Right renal pelvis (tissue), 4 donors: ENCODE data around the gene NR3C2. TPM values are rescaled to one million over a fixed set of nuclear protein-coding genes. Genes with fewer than 3 reads are reported as not detected.

Experiments
- DNase-seq, 4 donors: peaks; one replicate each; pipeline ENCODE4 v3.0.0-alpha.2; 2013; ENCODE audit warnings: low read depth in 4 of 4, low spot score in 3 of 4, missing footprints in 1 of 4
- polyA plus RNA-seq, 4 donors: library from polyadenylated mRNA; unstranded; fragments of 120-200 nt; gene quantifications; one replicate each; pipeline ENCODE4 v1.2.1, GENCODE V29; 2013; ENCODE audit not compliant: insufficient read length in 4 of 4

Gene NR3C2
- polyA plus RNA-seq, 4 donors, result 14.1 to 19.1 (median 18.5) TPM

DNA sequence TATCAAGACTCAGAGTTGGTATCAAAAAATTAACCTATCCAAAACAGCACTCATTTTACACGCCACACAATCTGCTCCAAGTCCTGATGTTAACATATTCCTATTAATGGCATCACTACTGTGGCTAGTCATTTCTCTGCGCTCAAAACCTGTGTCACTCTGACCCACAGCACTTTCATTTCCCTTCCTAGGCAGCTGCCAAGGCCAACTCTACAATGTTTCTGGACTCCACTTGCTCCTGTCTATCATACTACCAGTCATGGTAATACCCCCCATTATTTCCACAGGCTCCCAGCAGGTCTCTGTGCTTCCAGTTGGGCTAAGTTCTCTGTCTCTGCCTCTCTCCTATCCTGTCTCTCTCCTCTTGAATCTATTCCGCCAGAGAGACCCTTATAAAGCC is 323.6 kb downstream of the NR3C2 start:
- DNase-seq, result no peak

- no peak for DNase-seq
These were observed 324.0 kb downstream of the NR3C2 start for GRCh38 chr4:148118179-148118578.

- no peak for DNase-seq
These were observed 325.2 kb downstream of the NR3C2 start for GRCh38 chr4:148116969-148117368.

DNA sequence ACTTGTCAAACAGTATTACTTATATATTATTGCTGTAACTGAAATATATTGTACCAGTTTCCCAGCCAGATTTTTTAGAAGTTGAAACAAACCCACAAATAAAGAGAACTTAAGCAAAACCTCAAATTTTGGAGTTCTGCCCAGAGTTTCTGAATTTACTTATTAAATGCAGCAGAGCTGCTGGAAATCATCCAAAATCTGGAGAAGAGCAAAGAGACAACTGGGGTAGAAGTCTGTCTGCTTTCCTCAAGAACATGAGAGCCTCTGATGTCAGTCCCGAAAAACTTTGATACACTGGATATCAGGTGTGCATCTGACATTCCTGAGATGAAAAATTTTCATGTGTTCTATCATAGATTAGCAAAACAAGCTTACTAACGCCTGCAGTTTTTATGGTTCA is 325.9 kb downstream of the NR3C2 start:
- DNase-seq, result peak; percentile 20 to 47 (median 28)

GRCh38 chr4:148114436-148114835 is 327.8 kb downstream of the NR3C2 start:
- DNase-seq, result no peak

GRCh38 chr4:148112231-148112982 is 329.8 kb downstream of the NR3C2 start:
- no peak for DNase-seq

GRCh38 chr4:148110169-148110568 is 332.0 kb downstream of the NR3C2 start:
- DNase-seq, result no peak

- no peak for DNase-seq
These were observed 333.0 kb downstream of the NR3C2 start for GRCh38 chr4:148109216-148109615.

DNA sequence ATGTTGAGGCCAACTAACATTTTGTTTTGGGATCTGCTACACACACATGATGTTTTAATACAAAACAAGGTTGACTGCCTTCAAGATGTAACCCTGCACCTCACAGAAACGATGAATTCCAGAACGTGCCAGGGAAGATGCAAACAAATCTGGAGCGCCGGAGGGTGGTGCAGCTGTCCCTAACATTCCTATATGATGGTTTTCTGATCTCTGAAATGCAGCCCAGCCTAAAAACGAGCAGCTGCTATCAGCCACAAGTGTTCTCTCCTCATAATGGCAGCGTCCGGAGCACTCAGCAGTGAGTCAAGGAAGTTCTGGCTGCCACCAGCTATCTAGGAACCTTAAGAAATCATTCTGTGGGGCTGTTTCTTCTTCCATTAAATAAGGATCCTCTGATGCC is 333.4 kb downstream of the NR3C2 start:
- no peak for DNase-seq

GRCh38 chr4:148103597-148104355 is 338.4 kb downstream of the NR3C2 start:
- no peak for DNase-seq

DNA sequence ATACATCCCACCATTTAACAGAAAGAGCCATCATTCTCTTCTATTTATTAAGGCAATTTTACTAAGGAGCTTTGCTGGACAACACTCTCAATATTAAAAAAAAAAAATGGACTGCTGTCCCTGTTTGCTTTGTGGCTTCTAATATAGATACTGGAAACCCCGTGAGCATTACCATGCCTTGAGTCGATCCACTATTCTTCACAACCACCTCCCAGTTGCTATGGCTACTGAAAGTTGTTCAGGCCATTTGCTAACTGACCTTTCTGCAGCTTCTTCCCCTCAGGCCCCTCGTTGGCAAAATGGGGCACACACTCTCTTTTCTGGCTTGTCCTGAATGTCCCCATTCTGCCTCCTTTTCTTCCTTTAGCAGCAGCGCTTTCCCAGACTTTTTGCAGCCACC is 340.4 kb downstream of the NR3C2 start:
- no peak for DNase-seq

DNA sequence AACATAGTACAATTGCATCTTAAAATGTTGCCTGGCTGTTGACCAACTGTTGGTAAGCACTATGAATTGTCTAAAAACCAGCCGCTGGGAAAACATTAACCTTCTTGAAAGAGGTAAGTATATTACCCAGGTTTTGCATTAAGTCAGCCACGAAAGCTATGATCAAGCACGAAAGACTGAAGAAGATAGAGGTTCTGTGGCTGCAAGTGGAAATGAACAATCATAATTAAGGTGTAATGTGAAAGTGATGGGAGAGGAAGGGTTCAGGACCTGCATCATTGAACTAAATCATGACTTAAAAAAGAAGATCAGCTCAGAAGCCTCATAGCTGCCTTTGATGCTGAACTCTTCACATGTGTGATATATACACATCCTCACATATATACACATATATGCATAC is 341.0 kb downstream of the NR3C2 start:
- no peak for DNase-seq

DNA sequence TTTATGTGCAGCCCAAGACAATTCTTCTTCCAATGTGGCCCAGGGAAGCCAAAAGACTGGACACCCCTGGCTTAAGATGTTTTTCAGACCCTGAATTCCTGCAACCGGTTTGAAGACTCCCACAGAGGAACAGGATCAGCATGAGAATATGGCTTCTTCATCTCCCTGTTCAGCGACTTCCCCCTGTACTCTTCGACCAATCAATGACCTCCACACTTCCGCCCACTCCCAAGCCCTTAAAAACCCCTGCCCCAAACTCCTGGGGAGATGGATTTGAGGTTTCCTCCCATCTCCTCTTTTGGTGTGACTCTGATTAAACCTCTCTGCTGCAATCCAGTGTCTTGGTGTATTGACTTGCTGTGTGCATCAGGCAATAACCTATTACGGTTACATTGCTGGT is 344.4 kb downstream of the NR3C2 start:
- no peak for DNase-seq

- DNase-seq, result no peak
These were observed 346.8 kb downstream of the NR3C2 start for GRCh38 chr4:148095346-148095923.

GRCh38 chr4:148094149-148094548 is 348.1 kb downstream of the NR3C2 start:
- DNase-seq, result no peak

DNA sequence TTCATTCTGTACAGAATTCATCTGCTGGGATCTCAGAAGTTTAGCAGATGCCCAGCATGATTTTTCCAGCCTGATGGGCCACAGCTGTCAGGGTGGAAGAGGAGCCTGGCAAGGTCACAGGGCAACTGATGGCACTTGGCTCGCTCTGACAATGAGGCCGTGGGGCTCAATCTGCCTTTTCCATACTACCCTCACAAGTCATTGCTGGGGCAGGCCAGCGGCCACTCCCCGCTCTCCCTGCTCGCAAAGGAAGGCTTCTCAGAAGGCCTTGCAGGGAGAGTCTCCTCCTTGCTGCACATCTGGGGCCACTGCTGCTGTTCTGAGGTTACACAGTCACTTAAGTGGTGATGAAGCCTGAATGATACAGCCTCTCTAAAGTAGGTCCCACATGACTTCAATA is 349.1 kb downstream of the NR3C2 start:
- no peak for DNase-seq

- DNase-seq, result no peak
These were observed 349.7 kb downstream of the NR3C2 start for GRCh38 chr4:148092316-148093014.

GRCh38 chr4:148091896-148092295 is 350.3 kb downstream of the NR3C2 start:
- DNase-seq, result no peak

- no peak for DNase-seq
These were observed 351.4 kb downstream of the NR3C2 start for GRCh38 chr4:148090503-148091476.

DNA sequence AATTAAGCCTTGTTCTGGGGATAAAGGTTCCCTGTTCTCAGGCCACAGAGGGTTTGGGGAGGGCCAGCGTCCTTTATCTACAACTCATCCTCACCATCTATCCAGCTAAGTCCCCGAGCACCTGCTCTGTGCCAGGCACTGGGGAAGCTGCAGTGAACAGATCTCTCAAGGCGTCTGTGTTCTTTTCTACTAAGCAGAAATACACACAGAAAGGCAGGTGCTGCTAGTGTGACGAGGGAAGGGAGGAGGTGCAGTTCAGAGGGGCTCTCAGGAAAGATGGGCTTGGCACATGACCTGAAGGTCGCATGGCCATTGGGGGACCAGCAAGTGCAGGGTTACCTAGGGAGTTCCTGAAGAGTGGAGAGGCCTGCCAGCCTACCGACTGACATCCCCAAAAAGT is 352.2 kb downstream of the NR3C2 start:
- DNase-seq, result no peak
